ENCODE data around the gene TBX10.

DNA sequence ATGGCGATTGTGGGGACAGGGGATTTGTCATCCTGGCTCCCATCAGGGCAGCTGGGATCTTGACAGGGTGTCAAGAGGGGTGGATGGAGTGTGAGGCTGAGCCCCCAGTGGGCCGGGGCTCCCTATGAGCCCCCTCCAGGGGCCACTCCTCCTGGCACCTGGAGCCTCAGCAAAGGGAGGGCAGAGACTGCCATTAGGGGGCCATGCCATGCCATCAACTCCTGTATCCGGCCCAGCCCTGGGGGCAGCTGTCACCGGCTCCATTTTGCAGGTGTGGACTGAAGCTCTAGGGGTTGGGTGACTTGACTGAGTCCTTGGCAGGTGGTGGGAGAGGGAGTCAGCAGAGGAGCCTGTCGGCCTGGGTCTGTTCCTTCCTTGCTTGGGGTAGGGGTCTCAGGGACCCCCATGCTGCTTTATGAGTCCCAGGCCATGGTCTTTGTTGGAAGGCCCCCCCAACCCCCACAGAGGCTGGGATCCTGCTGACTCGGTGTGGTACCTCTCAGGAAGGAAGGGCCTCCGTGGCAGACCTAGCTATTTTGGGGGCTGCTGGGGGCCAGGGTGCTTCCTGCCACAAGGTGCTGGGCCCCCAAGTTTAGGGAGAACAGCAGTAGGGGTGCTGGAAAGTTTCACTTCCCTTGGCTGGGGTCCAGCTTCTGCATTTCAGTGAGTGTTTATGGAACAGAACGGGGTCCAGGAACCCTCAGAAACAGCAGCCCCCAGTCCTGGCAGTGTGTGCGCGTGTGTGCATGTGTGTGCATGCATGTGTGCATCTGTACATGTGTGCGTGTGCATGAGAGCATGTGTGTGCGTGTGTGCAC, 9.4 kb upstream of the TBX10 start:
- TF ChIP-seq TAF1 (IDR thresholded peaks at IDR 0.05; ENCODE audit: borderline replicate concordance, insufficient read depth, low read length), result no peak
- TF ChIP-seq, protein P1, sequence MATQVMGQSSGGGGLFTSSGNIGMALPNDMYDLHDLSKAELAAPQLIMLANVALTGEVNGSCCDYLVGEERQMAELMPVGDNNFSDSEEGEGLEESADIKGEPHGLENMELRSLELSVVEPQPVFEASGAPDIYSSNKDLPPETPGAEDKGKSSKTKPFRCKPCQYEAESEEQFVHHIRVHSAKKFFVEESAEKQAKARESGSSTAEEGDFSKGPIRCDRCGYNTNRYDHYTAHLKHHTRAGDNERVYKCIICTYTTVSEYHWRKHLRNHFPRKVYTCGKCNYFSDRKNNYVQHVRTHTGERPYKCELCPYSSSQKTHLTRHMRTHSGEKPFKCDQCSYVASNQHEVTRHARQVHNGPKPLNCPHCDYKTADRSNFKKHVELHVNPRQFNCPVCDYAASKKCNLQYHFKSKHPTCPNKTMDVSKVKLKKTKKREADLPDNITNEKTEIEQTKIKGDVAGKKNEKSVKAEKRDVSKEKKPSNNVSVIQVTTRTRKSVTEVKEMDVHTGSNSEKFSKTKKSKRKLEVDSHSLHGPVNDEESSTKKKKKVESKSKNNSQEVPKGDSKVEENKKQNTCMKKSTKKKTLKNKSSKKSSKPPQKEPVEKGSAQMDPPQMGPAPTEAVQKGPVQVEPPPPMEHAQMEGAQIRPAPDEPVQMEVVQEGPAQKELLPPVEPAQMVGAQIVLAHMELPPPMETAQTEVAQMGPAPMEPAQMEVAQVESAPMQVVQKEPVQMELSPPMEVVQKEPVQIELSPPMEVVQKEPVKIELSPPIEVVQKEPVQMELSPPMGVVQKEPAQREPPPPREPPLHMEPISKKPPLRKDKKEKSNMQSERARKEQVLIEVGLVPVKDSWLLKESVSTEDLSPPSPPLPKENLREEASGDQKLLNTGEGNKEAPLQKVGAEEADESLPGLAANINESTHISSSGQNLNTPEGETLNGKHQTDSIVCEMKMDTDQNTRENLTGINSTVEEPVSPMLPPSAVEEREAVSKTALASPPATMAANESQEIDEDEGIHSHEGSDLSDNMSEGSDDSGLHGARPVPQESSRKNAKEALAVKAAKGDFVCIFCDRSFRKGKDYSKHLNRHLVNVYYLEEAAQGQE (IDR thresholded peaks at IDR 0.05; ENCODE audit: insufficient read depth in 1 of 2, low read depth in 2 of 2, low read length in 2 of 2), result no peak
- TF ChIP-seq POLR2AphosphoS5 (IDR thresholded peaks at IDR 0.05; ENCODE audit: low read depth, low read length), result no peak

Data from PFSK-1 (cell line).